GM18873 (cell line): Measurements from ENCODE around the gene TOB1.

Experiments used
- ATAC-seq: cut with Tn5 transposase; IDR thresholded peaks from one replicate; pipeline ENCODE4 v1.9.1; 2021; ENCODE audit warnings: mild to moderate bottlenecking, moderate library complexity, moderate number of reproducible peaks; ENCODE audit not compliant: unreplicated experiment, low FRiP score

The TOB1 gene

GRCh38 chr17:50848711-50849110, 17.4 kb downstream of the TOB1 start:
- ATAC-seq, result no peak

GRCh38 chr17:50848039-50848438, 18.1 kb downstream of the TOB1 start:
- ATAC-seq, result no peak

GRCh38 chr17:50847566-50847965, 18.6 kb downstream of the TOB1 start:
- ATAC-seq, result no peak

- ATAC-seq, result no peak
Observed at GRCh38 chr17:50845240-50846147, 20.7 kb downstream of the TOB1 start.

- ATAC-seq, result no peak
Observed at GRCh38 chr17:50844117-50844700, 21.9 kb downstream of the TOB1 start.

- no peak for ATAC-seq
Observed at GRCh38 chr17:50843150-50843905, 22.8 kb downstream of the TOB1 start.

GRCh38 chr17:50842506-50843149, 23.5 kb downstream of the TOB1 start:
- no peak for ATAC-seq

- no peak for ATAC-seq
Observed at GRCh38 chr17:50841949-50842354, 24.2 kb downstream of the TOB1 start.

GRCh38 chr17:50841277-50841948, 24.7 kb downstream of the TOB1 start:
- ATAC-seq, result no peak

GRCh38 chr17:50840311-50840851, 25.8 kb downstream of the TOB1 start:
- ATAC-seq, result no peak

GRCh38 chr17:50839591-50840310, 26.4 kb downstream of the TOB1 start:
- ATAC-seq, result no peak

GRCh38 chr17:50837980-50838954, 27.9 kb downstream of the TOB1 start:
- no peak for ATAC-seq

- no peak for ATAC-seq
Observed at GRCh38 chr17:50837286-50837979, 28.7 kb downstream of the TOB1 start.

- ATAC-seq, result no peak
Observed at GRCh38 chr17:50836826-50837225, 29.3 kb downstream of the TOB1 start.

GRCh38 chr17:50835301-50836234, 30.6 kb downstream of the TOB1 start, which contains the start of gene WFIKKN2:
WFIKKN2 (plus strand) TSS chr17:50835586; CDS start chr17:50835938, 352 bp downstream.
- no peak for ATAC-seq
